Fibroblast of villous mesenchyme (primary cell): Measurements from ENCODE around the gene KCNRG. TPM values are rescaled to one million over a fixed set of nuclear protein-coding genes. Genes with fewer than 3 reads are reported as not detected.
A peak's percentile ranks its signal among the peaks of the same experiment; 100 is the strongest.

ENCODE experiments used
- DNase-seq: peaks from one replicate; pipeline ENCODE4 v3.0.0-alpha.2; 2010; ENCODE audit warnings: low read depth
- H3K4me3 ChIP-seq: 2 replicates; pipeline ENCODE4 v1.5.1; 2011; ENCODE audit warnings: low read depth, mild to moderate bottlenecking, low read length
- total RNA-seq: library from RNA; depleted of rRNA; stranded (reverse); fragments of >200 nt; gene quantifications from 2 replicates; pipeline ENCODE4 v1.2.3, GENCODE V29; 2012
- TF ChIP-seq, protein P1 (sequence below): IDR thresholded peaks from 2 replicates; pipeline ENCODE4 v1.5.1; 2012; ENCODE audit warnings: low read depth, mild to moderate bottlenecking, low read length; ENCODE audit not compliant: insufficient read depth

KCNRG gene
- total RNA-seq, 1 donor: 4.3 TPM

DNA sequence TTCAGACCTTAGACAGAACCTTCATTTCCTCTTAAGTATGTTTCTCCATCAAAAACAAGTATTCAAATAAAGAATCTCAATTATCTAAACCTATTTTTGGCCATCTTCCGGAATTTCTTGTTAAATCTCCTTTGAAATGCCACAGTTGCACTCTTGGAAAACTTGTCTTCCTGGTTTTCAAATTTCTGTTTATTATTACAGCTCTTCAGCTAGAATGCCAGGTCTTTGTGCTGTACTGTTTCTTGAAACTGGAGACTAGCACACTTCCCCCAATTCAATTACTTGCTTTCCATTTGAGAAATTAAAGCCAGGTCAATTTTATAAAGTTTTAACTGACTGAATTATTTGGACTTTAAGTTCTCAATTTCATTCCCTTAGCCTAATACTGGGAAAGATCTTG is 10.2 kb downstream of the KCNRG start:
- DNase-seq: no peak
- H3K4me3 ChIP-seq: no peak overlapping the region
- TF ChIP-seq, protein P1, sequence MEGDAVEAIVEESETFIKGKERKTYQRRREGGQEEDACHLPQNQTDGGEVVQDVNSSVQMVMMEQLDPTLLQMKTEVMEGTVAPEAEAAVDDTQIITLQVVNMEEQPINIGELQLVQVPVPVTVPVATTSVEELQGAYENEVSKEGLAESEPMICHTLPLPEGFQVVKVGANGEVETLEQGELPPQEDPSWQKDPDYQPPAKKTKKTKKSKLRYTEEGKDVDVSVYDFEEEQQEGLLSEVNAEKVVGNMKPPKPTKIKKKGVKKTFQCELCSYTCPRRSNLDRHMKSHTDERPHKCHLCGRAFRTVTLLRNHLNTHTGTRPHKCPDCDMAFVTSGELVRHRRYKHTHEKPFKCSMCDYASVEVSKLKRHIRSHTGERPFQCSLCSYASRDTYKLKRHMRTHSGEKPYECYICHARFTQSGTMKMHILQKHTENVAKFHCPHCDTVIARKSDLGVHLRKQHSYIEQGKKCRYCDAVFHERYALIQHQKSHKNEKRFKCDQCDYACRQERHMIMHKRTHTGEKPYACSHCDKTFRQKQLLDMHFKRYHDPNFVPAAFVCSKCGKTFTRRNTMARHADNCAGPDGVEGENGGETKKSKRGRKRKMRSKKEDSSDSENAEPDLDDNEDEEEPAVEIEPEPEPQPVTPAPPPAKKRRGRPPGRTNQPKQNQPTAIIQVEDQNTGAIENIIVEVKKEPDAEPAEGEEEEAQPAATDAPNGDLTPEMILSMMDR: no peak

DNA sequence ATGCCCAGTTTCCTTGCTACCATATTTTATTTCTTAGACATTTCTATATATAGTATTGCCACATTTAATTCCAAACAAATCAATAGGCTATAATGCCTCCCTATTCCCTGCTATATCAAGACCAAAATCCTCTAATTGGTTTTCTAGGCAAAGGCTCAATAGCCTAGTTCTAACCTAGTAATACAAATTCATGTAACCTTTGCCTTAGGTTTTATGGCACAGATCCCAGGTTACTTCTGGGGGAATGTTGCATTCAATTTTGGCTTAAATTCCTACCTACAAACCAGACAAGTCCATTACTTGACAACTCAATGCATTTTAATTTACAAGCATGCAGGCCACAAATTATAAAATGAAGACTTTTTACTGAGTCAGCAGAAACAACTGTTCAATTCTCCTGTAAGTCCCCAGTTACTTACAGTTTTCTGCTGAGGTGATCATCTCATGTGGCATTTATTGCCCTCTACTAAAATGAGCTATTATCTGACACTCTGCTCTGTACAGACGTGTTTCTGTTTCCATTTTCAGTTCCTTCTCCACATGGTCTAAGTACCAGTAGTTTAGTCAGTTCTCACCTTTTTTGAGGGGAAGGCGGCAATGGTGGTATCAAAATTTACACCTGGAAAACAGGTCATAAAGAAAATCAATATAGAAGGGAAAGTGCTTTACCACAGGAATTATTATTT is 11.7 kb downstream of the KCNRG start:
- H3K4me3 ChIP-seq: no peak overlapping the region
- TF ChIP-seq, protein P1: no peak
- no peak for DNase-seq

DNA sequence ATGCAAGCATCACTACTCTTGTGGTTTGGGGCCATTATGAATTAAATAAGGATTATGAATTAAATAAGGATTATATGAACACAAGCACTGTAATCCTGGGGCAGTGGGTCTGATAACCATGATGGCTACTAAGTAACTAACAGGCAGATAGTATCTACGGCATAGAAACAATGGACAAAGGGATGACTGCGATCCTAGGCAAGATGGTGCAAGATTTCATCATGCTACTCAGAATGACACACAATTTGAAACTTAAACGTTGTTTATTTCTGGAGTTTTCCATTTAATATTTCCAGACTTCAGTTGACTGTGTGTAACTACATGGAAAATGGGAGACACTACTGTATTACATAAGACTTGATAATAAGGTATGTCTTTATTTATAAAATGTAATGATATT is 15.1 kb downstream of the KCNRG start:
- no peak overlapping the region for H3K4me3 ChIP-seq
- no peak for DNase-seq
- TF ChIP-seq, protein P1: no peak

DNA sequence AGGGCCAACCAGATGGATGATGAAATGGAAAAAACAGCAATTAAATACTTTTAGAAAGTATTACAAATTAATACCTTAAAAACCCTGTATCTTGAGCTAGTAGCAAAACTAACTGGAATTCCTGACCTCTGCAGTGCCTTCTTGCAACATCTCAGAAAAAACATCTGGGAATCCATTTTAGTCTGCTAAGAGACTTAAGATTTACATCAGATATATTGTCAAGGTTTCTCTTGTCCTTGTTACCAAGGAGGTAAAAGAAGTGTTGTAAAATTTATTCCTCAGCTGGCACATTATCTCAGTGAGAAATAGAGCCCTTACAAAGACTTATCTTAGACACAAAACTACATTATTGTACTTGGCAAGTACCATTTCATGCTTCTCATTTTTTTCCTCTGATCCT is 18.5 kb downstream of the KCNRG start:
- DNase-seq: peak; percentile 80
- TF ChIP-seq, protein P1: no peak
- no peak overlapping the region for H3K4me3 ChIP-seq

DNA sequence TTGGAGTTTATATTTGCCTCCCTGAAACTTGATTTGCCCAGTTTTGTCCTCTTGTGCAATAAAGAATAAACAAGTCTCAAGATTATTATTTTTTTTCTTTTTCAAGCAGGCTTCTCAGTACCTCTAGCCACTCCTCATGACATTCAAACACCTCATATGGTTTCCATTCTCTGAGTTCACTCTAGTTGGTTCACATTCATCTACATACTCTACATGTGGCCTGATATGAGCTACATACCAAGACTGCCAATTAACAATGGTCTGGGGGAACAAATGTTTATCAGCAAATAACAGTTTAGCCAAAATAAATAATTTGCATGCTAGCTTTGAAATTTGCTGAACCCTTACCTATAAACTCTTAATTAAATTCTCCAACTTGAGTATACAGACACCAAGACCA is 22.5 kb downstream of the KCNRG start:
- TF ChIP-seq, protein P1: no peak
- H3K4me3 ChIP-seq: no peak overlapping the region
- DNase-seq: peak; percentile 7

DNA sequence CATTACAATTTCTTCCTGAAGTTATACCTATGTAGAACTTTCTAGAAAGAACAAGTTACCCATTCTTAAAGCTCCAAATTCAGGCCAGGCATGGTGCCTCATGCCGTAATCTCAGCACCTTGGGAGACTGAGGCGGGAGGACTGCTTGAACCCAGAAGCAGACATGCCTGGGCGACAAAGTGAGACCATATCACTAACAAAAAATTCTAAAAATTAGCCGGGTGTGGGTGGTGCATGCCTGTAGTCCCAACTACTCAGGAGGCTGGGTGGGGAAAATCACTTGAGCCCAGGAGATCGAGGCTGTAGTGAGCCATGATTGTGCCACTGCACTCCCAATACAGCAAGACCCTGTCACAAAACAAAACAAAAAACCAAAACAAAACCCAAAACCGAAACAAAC is 23.0 kb downstream of the KCNRG start:
- TF ChIP-seq, protein P1: no peak
- no peak overlapping the region for H3K4me3 ChIP-seq
- no peak for DNase-seq

DNA sequence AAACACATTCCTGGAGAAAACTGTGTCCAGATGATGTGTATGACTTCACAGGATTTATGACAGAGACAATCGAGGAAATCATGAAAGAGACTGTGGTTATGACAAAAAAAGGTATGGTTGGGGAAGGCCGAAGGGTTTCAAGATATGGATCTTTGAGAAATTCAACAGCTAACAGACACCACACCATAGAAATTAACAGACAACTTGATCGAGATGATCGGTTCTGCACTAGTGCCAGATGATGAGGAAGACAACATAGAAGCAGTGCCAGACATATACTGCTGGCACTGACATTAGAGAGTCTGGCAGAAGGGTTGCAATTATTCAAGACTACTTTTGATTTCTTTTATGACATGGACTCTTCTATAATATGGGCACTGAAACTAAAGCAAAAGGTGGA is 37.2 kb downstream of the KCNRG start:
- no peak for DNase-seq
- no peak overlapping the region for H3K4me3 ChIP-seq
- TF ChIP-seq, protein P1: no peak
